GM21367 (cell line): ENCODE results near the gene ACAP2.
"Not testable (repeated sequence)": the region's sequence is repeated elsewhere in the genome, so short reads cannot be mapped to it uniquely, and the experiment has no call there.

Experiments used
- ATAC-seq: cut with Tn5 transposase; IDR thresholded peaks from one replicate; pipeline ENCODE4 v1.9.1; 2021; ENCODE audit not compliant: unreplicated experiment

The ACAP2 gene

GRCh38 chr3:195442573-195443390, at the start of gene ACAP2:
Gene ACAP2 (minus strand): TSS chr3:195443020. CDS start chr3:195442847, 173 bp downstream.
- peak; percentile 84 for ATAC-seq

GRCh38 chr3:195475614-195476013, 32.8 kb upstream of the ACAP2 start:
- no peak for ATAC-seq

GRCh38 chr3:195475116-195475515, 32.3 kb upstream of the ACAP2 start:
- ATAC-seq = not testable (repeated sequence)

- ATAC-seq = no peak
Observed at GRCh38 chr3:195468841-195469240, 26.0 kb upstream of the ACAP2 start.

GRCh38 chr3:195468391-195468776, 25.6 kb upstream of the ACAP2 start:
- ATAC-seq = no peak

GRCh38 chr3:195467641-195468390, 25.0 kb upstream of the ACAP2 start:
- ATAC-seq = no peak

GRCh38 chr3:195466251-195466650, 23.4 kb upstream of the ACAP2 start:
- no peak for ATAC-seq

GRCh38 chr3:195462922-195463321, 20.1 kb upstream of the ACAP2 start:
- not testable (repeated sequence) for ATAC-seq

- no peak for ATAC-seq
Observed at GRCh38 chr3:195462308-195462610, 19.4 kb upstream of the ACAP2 start.

- no peak for ATAC-seq
Observed at GRCh38 chr3:195461594-195462307, 18.9 kb upstream of the ACAP2 start.

GRCh38 chr3:195460091-195460713, 17.4 kb upstream of the ACAP2 start:
- no peak for ATAC-seq

GRCh38 chr3:195458316-195458717, 15.5 kb upstream of the ACAP2 start:
- ATAC-seq = no peak

- no peak for ATAC-seq
Observed at GRCh38 chr3:195455789-195456188, 13.0 kb upstream of the ACAP2 start.

- no peak for ATAC-seq
Observed at GRCh38 chr3:195453236-195453635, 10.4 kb upstream of the ACAP2 start.

- ATAC-seq = no peak
Observed at GRCh38 chr3:195451373-195452015, 8.7 kb upstream of the ACAP2 start.

- ATAC-seq = no peak
Observed at GRCh38 chr3:195450731-195451229, 8.0 kb upstream of the ACAP2 start.

GRCh38 chr3:195448205-195448875, 5.5 kb upstream of the ACAP2 start:
- no peak for ATAC-seq

GRCh38 chr3:195447201-195447600, 4.4 kb upstream of the ACAP2 start:
- no peak for ATAC-seq

GRCh38 chr3:195446359-195446758, 3.5 kb upstream of the ACAP2 start:
- ATAC-seq = no peak

- no peak for ATAC-seq
Observed at GRCh38 chr3:195445885-195446284, 3.1 kb upstream of the ACAP2 start.
